GM12878 (cell line): ENCODE measurements around the gene EFNB2. TPM values are rescaled to one million over a fixed set of nuclear protein-coding genes. Genes with fewer than 3 reads are reported as not detected.

Source experiments
- ATAC-seq: fragments of 200-7000 bp; cut with Tn5 transposase; 3 replicates; pipeline ENCODE4 v1.9.1; 2020; ENCODE audit warnings: mild to moderate bottlenecking, moderate library complexity
- BruUV-seq: library from RNA; stranded (reverse); fragments of 400-500 nt; replicated peaks from 2 replicates; lab custom pipeline; 2021; lab: Mats Ljungman, UMichigan
- CTCF ChIA-PET: fragments of 300-600 bp; sonication (Branson Sonifier 250); formaldehyde crosslinking; extraction: SDS; loops from one replicate; lab custom pipeline; 2021; ENCODE audit warnings: inconsistent platforms; lab: Yijun Ruan, JAX
- POLR2A ChIA-PET: fragments of 350-600 bp; formaldehyde crosslinking; extraction: SDS; loops from one replicate; lab custom pipeline; 2021; ENCODE audit warnings: inconsistent platforms; lab: Charles Lee
- RAD21 ChIA-PET: fragments of 300-600 bp; sonication (Branson Sonifier 250); formaldehyde crosslinking; loops from one replicate; lab custom pipeline; 2023; ENCODE audit warnings: antibody characterized with exemption; ENCODE audit not compliant: unreplicated experiment; lab: Charles Lee
- SMC1A ChIA-PET: fragments of 300-600 bp; sonication (Branson Sonifier 250); formaldehyde crosslinking; loops from one replicate; lab custom pipeline; 2023; ENCODE audit not compliant: unreplicated experiment, uncharacterized antibody; lab: Charles Lee
- DNase-seq: peaks from one replicate; pipeline ENCODE4 v3.0.0-alpha.2; 2011; ENCODE audit warnings: low read depth, low spot score
- FAIRE-seq: peaks from 3 replicates; lab custom pipeline; 2011; peaks lifted over from hg19 to GRCh38; lab: Jason Lieb, UNC
- H2AFZ ChIP-seq: 2 replicates; pipeline ENCODE4 v1.6.0; 2011; ENCODE audit warnings: low read depth, low read length, control low read depth; ENCODE audit not compliant: control insufficient read depth
- H3K27ac ChIP-seq: 2 replicates; pipeline ENCODE4 v1.5.1; 2011; ENCODE audit warnings: control low read depth; ENCODE audit not compliant: control insufficient read depth, insufficient read depth
- H3K27me3 ChIP-seq, 2 experiments: replicated peaks in 1 of 2; 2 replicates each; pipeline versions ENCODE4 v1.6.0 to v1.6.1; 2011; ENCODE audit warnings: low read length in 1 of 2; ENCODE audit not compliant: control insufficient read depth in 2 of 2, insufficient read depth in 2 of 2
- H3K36me3 ChIP-seq, 2 experiments: 2 replicates each; pipeline ENCODE4 v1.5.1; 2011; ENCODE audit warnings: low read length in 1 of 2; ENCODE audit not compliant: control insufficient read depth in 2 of 2, insufficient read depth in 2 of 2
- H3K4me1 ChIP-seq: 2 replicates; pipeline ENCODE4 v1.6.1; 2011; ENCODE audit warnings: mild to moderate bottlenecking, low read length, moderate library complexity, mixed read lengths; ENCODE audit not compliant: control insufficient read depth, insufficient read depth
- H3K4me2 ChIP-seq: 2 replicates; pipeline ENCODE4 v1.6.0; 2011; ENCODE audit warnings: control low read depth; ENCODE audit not compliant: control insufficient read depth, insufficient read depth
- H3K4me3 ChIP-seq: fragments of 200-600 bp; sonication (generic); 2 replicates; pipeline ENCODE4 v1.5.1; 2016
- H3K79me2 ChIP-seq: 2 replicates; pipeline ENCODE4 v1.6.0; 2011; ENCODE audit warnings: low read length; ENCODE audit not compliant: control insufficient read depth, insufficient read depth
- H3K9ac ChIP-seq: 2 replicates; pipeline ENCODE4 v1.8.0; 2011; ENCODE audit warnings: low read length, control low read depth, mixed read lengths; ENCODE audit not compliant: control insufficient read depth, insufficient read depth
- H3K9me3 ChIP-seq: replicated peaks from 3 replicates; pipeline ENCODE4 v1.5.1; 2011; ENCODE audit warnings: mild to moderate bottlenecking, low read length; ENCODE audit not compliant: control insufficient read depth, insufficient read depth
- H4K20me1 ChIP-seq: 2 replicates; pipeline ENCODE4 v1.6.0; 2011; ENCODE audit not compliant: control insufficient read depth, insufficient read depth
- BCL3 ChIP-seq: IDR thresholded peaks from 2 replicates; pipeline ENCODE4 v1.6.1; 2011; ENCODE audit warnings: borderline replicate concordance, low read depth, mild to moderate bottlenecking, moderate library complexity, low read length; ENCODE audit not compliant: insufficient read depth, poor library complexity, severe bottlenecking
- CREM ChIP-seq: IDR thresholded peaks from 2 replicates; pipeline ENCODE4 v1.6.1; 2014; ENCODE audit warnings: antibody characterized with exemption, low read depth
- CTCF ChIP-seq, 3 experiments: IDR thresholded peaks in 2 of 3; conservative IDR thresholded peaks in 1 of 3; 2 replicates each; pipeline ENCODE4 v1.5.1; 2011; ENCODE audit warnings: low read depth in 3 of 3, low read length in 3 of 3, mild to moderate bottlenecking in 3 of 3, control low read depth in 2 of 3, moderate library complexity in 2 of 3, inconsistent platforms in 1 of 3, mixed read lengths in 1 of 3; ENCODE audit not compliant: control insufficient read depth in 2 of 3, insufficient read depth in 1 of 3; ENCODE audit errors: extremely low read depth in 1 of 3
- EED ChIP-seq: sonication (generic); IDR thresholded peaks from 2 replicates; pipeline ENCODE4 v1.6.1; 2016; ENCODE audit warnings: antibody characterized with exemption, low read depth
- FOS ChIP-seq: IDR thresholded peaks from 3 replicates; pipeline ENCODE4 v1.6.1; 2011; ENCODE audit warnings: borderline replicate concordance; ENCODE audit not compliant: insufficient read length; ENCODE audit errors: extremely low read depth
- GABPA ChIP-seq: IDR thresholded peaks from 2 replicates; pipeline ENCODE4 v1.6.1; 2014; ENCODE audit warnings: antibody characterized with exemption, low read depth, mild to moderate bottlenecking, inconsistent platforms
- HDGF ChIP-seq: fragments of 450-650 bp; IDR thresholded peaks from 2 replicates; pipeline ENCODE4 v1.6.1; 2016; ENCODE audit warnings: antibody characterized with exemption
- MXI1 ChIP-seq: fragments of 150-350 bp; IDR thresholded peaks from 2 replicates; pipeline ENCODE4 v1.6.1; 2011; ENCODE audit warnings: low read depth, mild to moderate bottlenecking, inconsistent platforms, low read length, improper control_type of control experiment
- RAD21 ChIP-seq: IDR thresholded peaks from 2 replicates; pipeline ENCODE4 v1.6.1; 2011; ENCODE audit warnings: mild to moderate bottlenecking, low read depth, low read length, moderate library complexity; ENCODE audit not compliant: insufficient read depth
- RFX5 ChIP-seq: IDR thresholded peaks from 2 replicates; pipeline ENCODE4 v1.6.1; 2011; ENCODE audit warnings: low read depth, low read length, improper control_type of control experiment
- SKIL ChIP-seq: fragments of 450-650 bp; IDR thresholded peaks from 2 replicates; pipeline ENCODE4 v1.6.1; 2017; ENCODE audit warnings: mild to moderate bottlenecking, low read depth, inconsistent platforms; ENCODE audit not compliant: poor library complexity, severe bottlenecking
- SMC3 ChIP-seq: IDR thresholded peaks from 2 replicates; pipeline ENCODE4 v1.6.1; 2011; ENCODE audit warnings: low read length, improper control_type of control experiment, borderline replicate concordance
- SUZ12 ChIP-seq: fragments of 200-600 bp; sonication (generic); IDR thresholded peaks from one replicate; pipeline ENCODE4 v1.6.1; 2018; ENCODE audit warnings: antibody characterized with exemption, mild to moderate bottlenecking; ENCODE audit not compliant: unreplicated experiment
- WRNIP1 ChIP-seq: IDR thresholded peaks from 2 replicates; pipeline ENCODE4 v1.6.1; 2011; ENCODE audit warnings: low read depth, low read length, improper control_type of control experiment, borderline replicate concordance
- ZNF217 ChIP-seq: fragments of 450-650 bp; IDR thresholded peaks from 2 replicates; pipeline ENCODE4 v1.6.1; 2017; ENCODE audit warnings: antibody characterized with exemption, mild to moderate bottlenecking
- ZNF24 ChIP-seq: fragments of 450-650 bp; IDR thresholded peaks from 2 replicates; pipeline ENCODE4 v1.6.1; 2017; ENCODE audit warnings: antibody characterized with exemption, mild to moderate bottlenecking
- WGBS: methylation state at CpG from one replicate; pipeline ENCODE4 v1.1.6; 2016; ENCODE audit warnings: low lambda C conversion rate; ENCODE audit not compliant: insufficient replicate concordance, insufficient coverage; ENCODE audit errors: missing lambda C conversion rate; 5-methylcytosine and 5-hydroxymethylcytosine counted together
- in situ Hi-C: fragments of 300-500 bp; cut with MboI; formaldehyde crosslinking; loops from 9 replicates; pipeline ENCODE4 v1.14.3; 2018; ENCODE audit warnings: mixed read lengths
- intact Hi-C: fragments of 100-400 bp; cut with micrococcal nuclease; formaldehyde crosslinking; loops from one replicate; pipeline ENCODE4 v1.14.2; 2022; ENCODE audit not compliant: unreplicated experiment
- polyA plus RNA-seq, 11 experiments: library from polyadenylated mRNA; depleted of rRNA in 4 of 11; unstranded in 6 of 11; stranded (reverse) in 5 of 11; fragments of >200 nt; fragmentation: Nextera tagmentation in 4 of 11; fragmentation: Illumina TruSeq in 1 of 11; extraction: Ambion mirVana in 4 of 11; extraction: Trizol in 1 of 11; gene quantifications; 1 replicate in 1 of 11; 2 replicates in 10 of 11; pipeline versions ENCODE4 v1.2.1 to v1.2.3, GENCODE V29; 2011 to 2016; ENCODE audit warnings: inconsistent platforms in 2 of 11, missing spikeins in 2 of 11, low read depth in 1 of 11
- total RNA-seq, 4 experiments: library from RNA; depleted of rRNA in 3 of 4; stranded (reverse); fragments of >200 nt in 3 of 4; fragmentation: Illumina TruSeq in 1 of 4; extraction: Trizol in 1 of 4; gene quantifications; 2 replicates each; pipeline versions ENCODE4 v1.2.1 to v1.2.3, GENCODE V29; 2013 to 2021
- TF ChIP-seq, protein P1 (sequence below): fragments of 450-650 bp; IDR thresholded peaks from 2 replicates; pipeline ENCODE4 v1.6.1; 2014; ENCODE audit warnings: mild to moderate bottlenecking

Gene EFNB2
- total and polyA plus RNA-seq, 10 of the 15 experiments (the other 5 are each of a cell fraction or from before 2014, with no cell fraction given), result 0.12 to 1.5 (median 0.31) TPM; not detected in 1

DNA sequence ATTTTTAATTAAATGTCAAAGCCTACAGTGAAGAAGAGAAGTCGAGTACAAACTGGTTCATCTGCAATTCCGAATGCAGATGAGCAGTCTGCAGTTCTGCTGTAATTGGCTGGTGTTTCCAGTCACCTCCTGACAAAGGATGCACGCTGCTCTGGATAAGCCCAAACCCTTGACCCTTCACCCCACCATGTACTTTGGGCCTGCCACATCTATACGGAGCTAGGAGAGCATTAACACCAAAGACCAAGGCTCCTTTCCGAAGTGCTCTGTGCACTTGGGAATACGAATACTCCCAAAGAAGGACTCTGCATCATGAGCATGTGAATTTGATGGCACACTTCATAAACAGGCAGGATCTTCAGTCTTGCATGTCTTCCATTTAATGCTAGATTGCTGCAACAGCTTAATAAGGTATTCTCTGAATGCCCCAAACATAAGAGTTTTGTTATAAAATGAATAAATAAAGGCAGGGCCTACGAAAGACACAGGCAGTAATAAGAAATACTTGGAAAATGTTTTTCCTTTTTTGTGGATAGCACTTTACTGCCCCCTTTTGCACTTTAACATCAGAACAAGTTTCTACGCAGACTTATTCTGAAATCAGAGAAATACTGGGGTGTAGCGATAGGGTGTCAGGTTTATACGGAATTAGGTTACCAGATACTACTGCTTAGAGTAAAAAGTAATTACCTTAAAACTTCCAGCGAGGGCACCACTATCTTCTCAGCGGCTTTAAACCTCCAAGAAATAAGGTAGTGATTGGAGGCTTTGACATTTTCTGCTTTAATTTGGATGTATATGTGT is 15.0 kb downstream of the EFNB2 start:
- ChIA-PET RAD21 (no interaction called here), CTCF (interaction anchor here (1.2 to 1.5 kb wide), 2 partner anchors 16 to 435 kb away, joined by 3 read pairs; no protein-coding TSS in a partner anchor), POLR2A (no interaction called here), SMC1A (interaction anchor here (0.6 to 1.3 kb wide), 4 partner anchors 11 to 427 kb away, joined by 3 to 4 read pairs (median 4); no protein-coding TSS in a partner anchor)
- WGBS, result 23% methylated on average over 12 of the region's 12 CpGs
- no peaks in the 10 kb centered on the region for H4K20me1 ChIP-seq
- in situ Hi-C loops (no loop called here), intact Hi-C loops (no loop called here)
- ATAC-seq (no peak), FAIRE-seq (no peak), DNase-seq (no peak)
- H3K79me2 ChIP-seq, result no peaks in the 10 kb centered on the region
- H3K27me3 ChIP-seq, result peaks cover 0 to 2% of the 10 kb centered on the region in 2 experiments; a peak in 1 of 4 replicates
- no peak overlapping the region for H3K4me3 ChIP-seq
- H2AFZ ChIP-seq, result no peak overlapping the region
- H3K9ac ChIP-seq, result no peak overlapping the region
- no peak overlapping the region for H3K4me2 ChIP-seq
- no peak overlapping the region for H3K27ac ChIP-seq
- no TSS peak for BruUV-seq
- H3K36me3 ChIP-seq, result no peaks in the 10 kb centered on the region
- H3K9me3 ChIP-seq, result no peaks in the 10 kb centered on the region
- H3K4me1 ChIP-seq, result no peaks in the 10 kb centered on the region
- TF ChIP-seq RFX5 (no peak), SUZ12 (no peak), CTCF (IDR thresholded peaks at IDR 0.05 in 2 of 3, conservative IDR thresholded peaks at IDR 0.05 in 1 of 3; ENCODE audit: control insufficient read depth in 2 of 3, extremely low read depth in 1 of 3, insufficient read depth in 1 of 3, low read depth in 3 of 3, low read length in 3 of 3) (peak in 1 of 3 experiments; percentile 29; a peak in 2 of 6 replicates), FOS (no peak), HDGF (no peak), ZNF24 (no peak), MXI1 (no peak), ZNF217 (no peak), EED (no peak), CREM (no peak), SMC3 (peak; percentile 40; the same call in 1 of the 2 replicates), WRNIP1 (no peak), SKIL (no peak), RAD21 (0 out of 2 replicates have a peak, but pooled peaks have one; percentile 22), GABPA (no peak), BCL3 (no peak)
- TF ChIP-seq, protein P1, sequence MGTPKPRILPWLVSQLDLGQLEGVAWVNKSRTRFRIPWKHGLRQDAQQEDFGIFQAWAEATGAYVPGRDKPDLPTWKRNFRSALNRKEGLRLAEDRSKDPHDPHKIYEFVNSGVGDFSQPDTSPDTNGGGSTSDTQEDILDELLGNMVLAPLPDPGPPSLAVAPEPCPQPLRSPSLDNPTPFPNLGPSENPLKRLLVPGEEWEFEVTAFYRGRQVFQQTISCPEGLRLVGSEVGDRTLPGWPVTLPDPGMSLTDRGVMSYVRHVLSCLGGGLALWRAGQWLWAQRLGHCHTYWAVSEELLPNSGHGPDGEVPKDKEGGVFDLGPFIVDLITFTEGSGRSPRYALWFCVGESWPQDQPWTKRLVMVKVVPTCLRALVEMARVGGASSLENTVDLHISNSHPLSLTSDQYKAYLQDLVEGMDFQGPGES, result no peak
